ENCODE results near the gene FAM3A.

Gene FAM3A

DNA sequence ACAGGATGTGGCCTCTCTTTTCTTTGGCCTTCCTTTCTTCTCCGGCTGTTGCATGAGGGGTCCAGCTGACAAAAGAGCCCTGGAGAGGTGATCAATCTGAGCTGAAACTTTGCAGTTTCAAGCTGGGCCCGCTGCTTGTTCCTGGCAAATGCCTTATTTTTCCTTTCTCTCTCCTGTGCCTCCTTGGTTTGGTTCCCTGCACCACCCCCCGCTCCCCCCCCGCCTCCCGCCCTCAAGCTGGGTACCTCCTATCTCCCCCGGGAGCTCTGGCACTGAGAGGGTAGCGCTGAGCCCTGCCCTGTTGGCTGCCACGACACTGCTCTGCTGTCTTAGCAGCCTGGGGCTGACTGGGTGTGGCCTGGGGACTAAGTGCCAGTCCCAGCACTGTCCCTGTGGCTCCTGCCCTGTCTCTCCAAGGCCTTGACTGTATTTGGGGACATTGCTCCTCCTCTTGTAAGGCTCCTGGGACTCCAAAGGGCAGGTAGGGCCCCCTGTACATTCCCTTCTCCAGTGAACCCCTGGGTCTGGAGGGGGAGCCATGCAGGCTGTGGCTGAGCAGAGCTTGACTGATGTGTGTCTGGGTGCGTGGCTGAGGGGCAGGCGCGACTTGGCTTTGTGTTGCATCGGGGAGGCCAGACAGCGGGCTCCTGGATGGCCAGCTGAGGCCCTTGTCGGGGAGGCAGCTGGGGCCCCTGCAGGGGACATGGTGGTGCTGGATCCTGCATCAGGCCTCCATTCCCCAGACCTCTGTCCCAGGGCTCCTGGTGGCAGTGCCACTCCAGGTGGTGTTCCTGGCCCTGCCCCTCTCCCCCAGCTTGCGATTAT lies 56.9 kb downstream of the FAM3A start:
- peak; percentile 46 for DNase-seq (ENCODE audit: low spot score)

DNA sequence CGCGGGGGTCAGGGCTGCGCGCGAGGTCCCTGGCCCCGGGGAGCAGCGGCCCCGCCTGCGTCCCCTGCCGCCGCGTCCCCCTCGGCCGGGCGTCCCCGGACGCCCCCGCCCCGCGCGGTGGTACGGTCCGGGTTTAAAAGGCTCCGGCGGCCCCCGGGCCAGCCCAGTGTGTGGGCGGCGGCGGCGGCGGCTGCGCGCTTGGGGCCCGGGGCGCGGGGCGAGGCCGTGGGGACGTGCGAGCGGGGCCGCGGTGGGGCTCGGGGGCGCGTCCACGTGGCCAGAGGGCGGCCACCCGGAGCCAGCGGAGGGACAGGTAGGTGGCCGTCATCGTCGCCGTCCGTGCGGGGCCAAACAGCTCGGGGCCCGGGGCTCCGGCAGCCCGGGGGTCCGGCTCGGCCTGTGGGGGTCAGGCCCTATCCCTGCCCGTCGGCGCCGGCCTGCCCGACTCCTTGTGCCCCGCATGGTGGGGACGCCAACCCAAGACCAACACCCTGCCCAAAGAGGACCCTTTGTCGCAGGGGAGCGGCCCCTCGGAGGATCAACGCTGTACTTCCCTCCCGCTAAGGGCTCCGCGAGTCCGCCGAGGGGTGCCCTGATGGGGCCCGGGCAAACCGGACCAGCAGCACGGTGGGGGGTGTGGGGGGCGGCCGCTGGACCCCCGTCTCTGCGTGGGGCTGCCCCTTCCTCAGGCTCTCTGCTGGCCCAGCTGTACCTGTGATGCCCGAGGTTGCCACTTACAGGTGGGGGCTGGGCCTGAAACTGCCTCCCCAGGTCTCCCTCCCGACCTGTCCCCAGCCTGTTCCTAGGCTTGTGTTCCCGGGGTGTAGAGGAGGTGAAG lies 57.7 kb downstream of the FAM3A start, which contains the start of gene PLXNA3:
TSS of gene PLXNA3 (plus strand) at position 166 of the 838 bp plus-strand sequence. CDS start 1,903 bp downstream, outside the sequence.
- DNase-seq (ENCODE audit: low spot score), result no peak

DNA sequence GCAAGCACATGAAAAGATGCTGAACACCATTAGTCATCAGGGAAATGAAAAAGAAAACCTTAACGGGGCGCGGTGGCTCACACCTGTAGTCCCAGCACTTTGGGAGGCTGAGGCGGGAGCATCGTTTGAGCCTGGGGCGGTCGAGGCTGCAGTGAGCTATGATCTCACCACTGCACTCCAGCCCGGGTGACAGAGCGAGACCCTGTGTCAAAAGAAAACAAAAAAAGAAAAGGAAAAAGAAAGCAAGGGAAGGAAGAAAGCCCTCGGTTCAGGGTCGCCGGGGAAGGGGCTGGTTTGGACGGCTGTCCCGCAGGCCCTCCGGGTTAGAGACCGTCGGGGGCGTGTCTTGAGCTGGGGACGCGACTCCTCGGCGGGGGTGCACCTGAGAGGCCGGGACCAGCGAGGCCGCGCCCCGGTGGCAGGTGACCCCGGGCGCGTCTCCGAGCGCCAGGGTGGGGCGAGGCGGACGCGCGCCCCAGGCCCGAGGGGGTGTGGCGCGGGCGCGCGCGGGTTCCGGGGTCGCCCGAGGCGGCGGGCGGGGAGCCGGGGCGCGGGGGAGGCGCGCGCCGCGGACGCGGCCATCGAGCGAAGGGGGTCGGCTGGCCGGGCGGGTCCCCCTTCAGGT lies 58.4 kb downstream of the FAM3A start:
- DNase-seq (ENCODE audit: low spot score), result no peak

All from hematopoietic multipotent progenitor cell treated with erythropoietin and hydrocortisone succinate and interleukin-3 and kit ligand, for 17 days (in vitro differentiated cells).